HK-2 (cell line): ENCODE measurements around the gene SLC5A1.
"Not testable (repeated sequence)": the region's sequence is repeated elsewhere in the genome, so short reads cannot be mapped to it uniquely, and the experiment has no call there.

Experiments used
- DNase-seq: peaks from one replicate; pipeline ENCODE4 v3.0.0-alpha.2; 2018; ENCODE audit not compliant: unreplicated experiment

SLC5A1 gene

DNA sequence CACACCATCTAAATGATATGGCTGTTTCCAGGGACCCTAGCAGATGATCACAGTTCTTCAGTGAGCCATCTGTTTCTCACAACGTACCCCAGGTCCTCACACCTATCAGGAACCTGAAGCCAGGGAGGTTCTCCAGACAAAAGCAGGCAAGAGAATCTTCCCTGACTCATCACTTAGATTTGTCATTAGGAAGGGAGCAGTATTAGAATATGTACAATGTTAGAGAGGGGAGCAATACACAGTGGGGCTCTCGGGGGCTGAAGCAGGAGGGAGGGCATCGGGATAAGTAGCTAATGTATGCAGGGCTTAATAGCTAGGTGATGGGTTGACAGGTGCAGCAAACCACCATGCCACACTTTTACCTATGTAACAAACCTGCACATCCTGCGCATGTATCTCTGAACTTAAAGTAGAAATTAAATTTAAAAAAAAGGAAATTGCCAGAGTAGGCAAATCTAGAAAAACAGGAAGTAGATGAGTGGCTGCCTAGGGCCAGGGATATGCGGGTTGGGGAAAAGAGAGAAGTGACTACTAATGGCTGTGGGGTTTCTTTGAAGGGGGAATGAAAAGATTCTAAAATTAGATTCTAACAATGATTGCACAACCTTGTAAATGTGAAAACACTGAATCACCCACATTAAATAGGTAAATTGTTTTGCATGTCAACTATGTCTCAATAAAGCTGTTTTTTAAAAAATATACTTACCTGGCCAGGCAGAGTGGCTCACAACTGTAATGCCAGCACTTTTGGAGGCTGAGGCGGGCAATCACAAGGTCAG, 101.6 kb downstream of the SLC5A1 start:
- DNase-seq: no peak

DNA sequence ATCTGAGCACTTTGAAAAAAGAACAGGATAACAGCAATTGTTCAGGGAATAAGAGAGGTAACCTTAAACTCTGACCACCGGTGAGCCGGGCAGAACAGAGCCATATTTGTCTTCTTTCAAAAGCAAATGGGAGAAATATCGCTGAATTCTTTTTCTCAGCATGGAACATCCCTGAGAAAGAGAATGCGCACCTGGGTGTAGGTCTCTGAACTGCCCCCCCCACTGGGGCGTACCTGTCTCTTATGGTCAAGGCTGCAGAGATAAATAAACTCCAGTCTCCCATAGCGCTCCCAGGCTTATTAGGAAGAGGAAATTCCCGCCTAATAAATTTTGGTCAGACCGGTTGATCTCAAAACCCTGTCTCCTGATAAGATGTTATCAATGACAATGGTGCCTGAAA, 104.1 kb downstream of the SLC5A1 start:
- DNase-seq: not testable (repeated sequence)

DNA sequence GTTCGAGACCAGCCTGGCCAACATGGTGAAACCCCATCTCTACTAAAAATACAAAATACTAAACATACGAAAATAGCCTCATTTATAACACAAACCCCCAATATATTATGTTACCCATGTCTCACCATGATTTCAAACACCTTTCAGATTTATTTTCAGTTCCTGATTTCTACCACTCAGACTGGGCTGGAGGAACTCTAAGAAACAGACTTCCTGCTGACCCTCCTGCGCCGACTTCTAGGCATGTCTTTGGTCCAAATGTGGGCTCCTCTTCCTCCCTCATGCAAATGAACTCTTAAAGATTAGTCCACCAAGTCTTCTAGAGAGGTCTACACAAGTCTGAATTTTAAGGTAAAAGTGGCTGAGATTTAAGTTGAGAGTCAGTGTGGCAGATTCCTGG, 105.3 kb downstream of the SLC5A1 start:
- not testable (repeated sequence) for DNase-seq

DNA sequence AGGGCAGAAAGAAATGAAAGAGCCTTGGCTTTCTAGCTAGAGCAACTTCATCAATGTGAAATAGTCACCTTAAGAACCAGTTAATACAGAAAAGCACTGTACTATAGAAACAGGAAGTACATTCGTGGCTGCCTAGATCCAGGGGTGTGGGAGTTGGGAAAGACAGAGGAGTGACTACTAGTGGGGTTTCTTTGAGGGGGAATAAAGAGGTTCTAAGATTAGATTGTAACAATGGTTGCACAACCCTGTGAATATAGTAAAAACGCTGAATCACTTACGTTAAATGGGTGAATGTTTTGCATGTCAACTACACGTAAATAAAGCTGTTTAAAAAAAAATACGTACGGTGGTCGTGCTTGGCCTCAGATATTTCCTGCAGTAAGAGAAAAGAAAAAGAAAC, 107.6 kb downstream of the SLC5A1 start:
- not testable (repeated sequence) for DNase-seq

DNA sequence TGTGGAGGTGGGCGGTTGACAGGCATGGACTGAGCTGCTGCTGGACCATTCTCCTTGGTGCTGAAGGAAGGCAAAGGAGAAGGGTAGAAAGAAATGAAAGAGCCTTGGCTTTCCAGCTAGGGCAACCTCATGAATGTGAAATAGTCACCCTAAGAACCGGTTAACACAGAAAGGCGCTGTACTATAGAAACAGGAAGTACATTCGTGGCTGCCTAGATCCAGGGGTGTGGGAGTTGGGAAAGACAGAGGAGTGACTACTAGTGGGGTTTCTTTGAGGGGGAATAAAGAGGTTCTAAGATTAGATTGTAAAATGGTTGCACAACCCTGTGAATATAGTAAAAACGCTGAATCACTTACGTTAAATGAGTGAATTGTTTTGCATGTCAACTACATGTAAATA, 108.6 kb downstream of the SLC5A1 start:
- not testable (repeated sequence) for DNase-seq

DNA sequence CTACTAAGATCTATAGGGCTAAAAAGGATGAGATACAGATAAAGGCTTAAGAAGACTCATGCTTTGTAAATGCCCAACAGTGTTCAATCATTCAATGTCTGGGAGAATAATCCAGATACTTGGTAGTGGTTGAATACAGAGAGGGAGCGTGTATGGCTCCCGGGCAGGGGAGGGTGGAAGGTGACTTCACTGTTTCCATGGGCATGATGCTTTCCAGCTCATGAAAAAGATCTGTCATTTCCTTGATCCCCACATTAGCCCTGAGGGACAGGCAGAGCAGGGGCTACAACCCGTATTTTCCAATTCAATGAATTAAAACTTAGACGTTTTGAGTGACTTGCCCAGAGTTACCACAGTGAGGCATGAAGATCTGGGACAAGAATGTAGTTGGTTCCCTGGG, 111.7 kb downstream of the SLC5A1 start:
- not testable (repeated sequence) for DNase-seq

DNA sequence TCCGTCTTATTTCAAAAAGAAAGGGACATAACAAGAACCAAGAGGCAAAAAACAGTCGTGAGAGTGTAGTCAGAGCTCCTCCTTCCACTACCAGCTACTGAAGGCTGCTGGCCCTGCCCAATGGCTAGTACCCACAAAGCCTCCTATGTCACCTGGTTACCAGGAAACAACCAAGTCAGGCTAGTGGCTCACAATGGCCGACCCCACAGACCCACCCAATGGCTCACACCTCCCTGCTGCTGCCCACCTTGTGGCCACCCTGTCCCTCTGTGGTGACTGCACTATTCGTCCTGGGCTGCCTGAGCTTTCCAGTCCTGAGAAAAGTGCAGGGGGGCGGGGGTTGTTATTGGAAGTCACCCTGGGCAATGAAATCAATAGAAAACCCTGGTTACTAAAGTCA, 114.6 kb downstream of the SLC5A1 start:
- not testable (repeated sequence) for DNase-seq

DNA sequence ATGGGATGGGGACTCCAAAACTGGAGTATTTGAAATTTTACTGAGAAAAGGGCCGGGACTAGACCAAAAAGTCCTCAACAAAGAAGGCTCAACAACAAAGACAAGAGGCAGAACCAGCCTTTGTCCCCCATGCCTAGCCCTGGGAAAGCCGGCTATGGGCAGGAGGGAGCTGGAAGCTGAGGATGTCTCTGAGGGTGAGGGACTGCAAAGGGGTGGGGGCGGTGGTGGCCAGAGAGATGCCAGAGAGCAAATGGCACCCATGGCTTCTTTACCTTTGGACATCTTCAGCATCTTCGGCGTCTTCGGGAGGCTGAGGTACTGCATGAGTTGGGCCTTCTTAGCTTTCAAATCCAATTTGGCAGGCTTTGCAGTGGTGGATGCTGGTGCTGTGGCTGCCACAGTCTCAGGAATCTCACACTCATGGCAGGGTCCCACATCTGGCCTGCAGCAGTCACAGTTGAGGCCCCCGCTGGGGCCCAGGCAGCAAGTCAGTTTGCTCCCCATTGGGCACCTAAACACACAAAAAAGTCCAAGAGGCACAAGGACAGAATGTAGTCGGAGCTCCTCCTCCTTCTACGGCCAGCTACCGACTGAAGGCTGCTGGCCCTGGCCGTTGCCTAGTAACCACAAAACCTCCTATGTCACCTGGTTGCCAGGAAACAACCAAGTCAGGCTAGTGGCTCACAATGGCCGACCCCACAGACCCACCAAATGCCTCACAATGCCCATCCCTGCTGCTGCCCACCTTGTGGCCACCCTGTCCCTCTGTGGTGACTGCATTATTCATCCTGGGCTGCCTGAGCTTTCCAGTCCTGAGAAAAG, 115.9 kb downstream of the SLC5A1 start, which contains the start of gene C22orf42:
Gene C22orf42 (minus strand): TSS at position 592 of the 822 bp plus-strand sequence. CDS start 88 bp downstream, at position 504.
- DNase-seq: no peak

DNA sequence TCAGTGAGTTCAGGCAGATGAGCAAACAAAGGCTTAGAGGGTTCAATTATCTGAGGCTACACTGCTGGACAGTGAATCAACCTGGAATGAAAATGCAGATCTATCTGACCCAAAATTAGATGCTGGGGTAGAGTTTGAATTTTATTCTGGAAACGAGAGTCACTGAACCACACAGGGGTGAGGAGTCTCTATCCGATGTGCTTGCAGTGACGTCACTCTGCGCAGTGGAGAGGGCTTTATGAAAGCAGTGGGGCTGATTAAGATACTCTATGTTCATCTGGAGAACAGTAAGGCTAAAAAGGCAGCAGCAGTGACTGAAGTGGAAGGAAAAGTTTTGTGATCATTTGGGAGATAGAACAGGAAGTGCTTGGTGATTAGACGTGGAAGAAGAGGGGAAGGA, 117.3 kb downstream of the SLC5A1 start:
- DNase-seq: not testable (repeated sequence)
